K562 (cell line): ENCODE measurements around the gene ENTR1. TPM values are rescaled to one million over a fixed set of nuclear protein-coding genes. Genes with fewer than 3 reads are reported as not detected.

ENCODE experiments used
- BRF1 ChIP-seq: IDR thresholded peaks from 3 replicates; pipeline ENCODE4 v1.6.1; 2011; ENCODE audit warnings: borderline replicate concordance, mild to moderate bottlenecking; ENCODE audit not compliant: insufficient read length; ENCODE audit errors: extremely low read depth
- CXXC5 ChIP-seq: fragments of 250-450 bp; sonication (Bioruptor Pico); IDR thresholded peaks from 2 replicates; pipeline ENCODE4 v1.8.0; 2022; ENCODE audit warnings: inconsistent platforms, mild to moderate bottlenecking, moderate library complexity
- E2F4 ChIP-seq: sonication (generic); formaldehyde crosslinking; IDR thresholded peaks from 2 replicates; pipeline ENCODE4 v1.8.0; 2022; ENCODE audit warnings: mild to moderate bottlenecking, low read depth, missing genetic modification reagents
- E2F8 ChIP-seq: fragments of 450-650 bp; IDR thresholded peaks from 2 replicates; pipeline ENCODE4 v1.7.1; 2018; ENCODE audit warnings: mild to moderate bottlenecking, low read depth; ENCODE audit not compliant: partially characterized antibody
- FOXJ2 ChIP-seq: fragments of 200-800 bp; sonication (Bioruptor generic); IDR thresholded peaks from 2 replicates; pipeline ENCODE4 v1.6.1; 2016; ENCODE audit warnings: missing genetic modification characterization, missing compliant biosample characterization
- HES1 ChIP-seq: fragments of 450-650 bp; IDR thresholded peaks from 2 replicates; pipeline ENCODE4 v1.6.1; 2016; ENCODE audit warnings: low read depth, mild to moderate bottlenecking, moderate library complexity
- PCBP2 ChIP-seq: fragments of 200-400 bp; formaldehyde crosslinking; IDR thresholded peaks from 2 replicates; pipeline ENCODE4 v1.6.1; 2018; ENCODE audit warnings: low read length, low read depth, mild to moderate bottlenecking, moderate library complexity; ENCODE audit not compliant: poor library complexity, severe bottlenecking
- PHF21A ChIP-seq: fragments of 450-650 bp; IDR thresholded peaks from 2 replicates; pipeline ENCODE4 v1.6.1; 2017; ENCODE audit warnings: low read depth, borderline replicate concordance
- RHOXF2B ChIP-seq: fragments of 250-450 bp; sonication (Bioruptor Pico); conservative IDR thresholded peaks from 2 replicates; pipeline ENCODE4 v1.5.1; 2021
- SMAD2 ChIP-seq: fragments of 150-350 bp; IDR thresholded peaks from 2 replicates; pipeline ENCODE4 v1.6.1; 2014; ENCODE audit warnings: low read depth, mild to moderate bottlenecking, low read length
- TARDBP ChIP-seq: fragments of 450-650 bp; IDR thresholded peaks from 2 replicates; pipeline ENCODE4 v1.6.1; 2016
- ZBTB2 ChIP-seq: fragments of 450-650 bp; IDR thresholded peaks from 2 replicates; pipeline ENCODE4 v1.6.1; 2016; ENCODE audit warnings: antibody characterized with exemption
- ZFX ChIP-seq: sonication (generic); formaldehyde crosslinking; IDR thresholded peaks from 2 replicates; pipeline ENCODE4 v1.8.0; 2022; ENCODE audit warnings: mild to moderate bottlenecking, missing genetic modification reagents, moderate library complexity
- ZNF253 ChIP-seq: fragments of 250-450 bp; sonication (Bioruptor Pico); conservative IDR thresholded peaks from 2 replicates; pipeline ENCODE4 v1.6.1; 2021; ENCODE audit warnings: mild to moderate bottlenecking
- ZNF518B ChIP-seq: fragments of 250-450 bp; sonication (Bioruptor Pico); IDR thresholded peaks from 2 replicates; pipeline ENCODE4 v1.5.0; 2021; ENCODE audit warnings: mild to moderate bottlenecking, moderate library complexity
- ZNF584 ChIP-seq: fragments of 200-800 bp; sonication (Bioruptor generic); IDR thresholded peaks from 2 replicates; pipeline ENCODE4 v1.6.1; 2016; ENCODE audit warnings: low read depth, mild to moderate bottlenecking, missing genetic modification characterization, missing compliant biosample characterization
- ZNF699 ChIP-seq: fragments of 250-450 bp; sonication (Bioruptor Pico); IDR thresholded peaks from 2 replicates; pipeline ENCODE4 v1.8.0; 2021; ENCODE audit warnings: mild to moderate bottlenecking, moderate library complexity; ENCODE audit not compliant: insufficient replicate concordance
- polyA plus RNA-seq, 8 experiments: library from polyadenylated mRNA; depleted of rRNA in 4 of 8; stranded (reverse) in 5 of 8; unstranded in 3 of 8; fragments of >200 nt; fragmentation: Nextera tagmentation in 2 of 8; fragmentation: Illumina TruSeq in 1 of 8; extraction: Ambion mirVana in 2 of 8; extraction: Trizol in 1 of 8; gene quantifications; 2 replicates each; pipeline versions ENCODE4 v1.2.1 to v1.2.3, GENCODE V29; 2011 to 2014; ENCODE audit warnings: inconsistent platforms in 1 of 8, missing spikeins in 1 of 8
- total RNA-seq, 7 experiments: library from RNA; depleted of rRNA in 6 of 7; stranded (reverse); fragments of >200 nt in 6 of 7; fragmentation: Illumina TruSeq in 2 of 7; extraction: Trizol in 2 of 7; gene quantifications; 2 replicates each; pipeline versions ENCODE4 v1.2.1 to v1.2.3, GENCODE V29; 2011 to 2021; ENCODE audit warnings: low replicate concordance in 1 of 7

ENTR1 gene
- total and polyA plus RNA-seq, 9 of the 15 experiments (the other 6 are each of a cell fraction or from before 2014, with no cell fraction given): 6.7 to 106 (median 72.6) TPM

- TF ChIP-seq E2F4 (CRISPR knock-in tag) (no peak), RHOXF2B (no peak), ZNF584 (no peak), ZBTB2 (no peak), PCBP2 (no peak), FOXJ2 (tag) (no peak), SMAD2 (no peak), ZNF253 (CRISPR knock-in tag) (no peak), HES1 (no peak), ZNF699 (no peak), E2F8 (peak; percentile 29), PHF21A (no peak), TARDBP (no peak), BRF1 (no peak), ZFX (CRISPR knock-in tag) (no peak), ZNF518B (CRISPR knock-in tag) (no peak), CXXC5 (CRISPR knock-in tag) (no peak)
Observed at GRCh38 chr9:136363949-136364748, 46.3 kb downstream of the ENTR1 start (continued).
